Psoas muscle (tissue), 8 donors: ENCODE data around the gene NRCAM. TPM values are rescaled to one million over a fixed set of nuclear protein-coding genes. Genes with fewer than 3 reads are reported as not detected.

ENCODE experiments used
- ATAC-seq, 4 donors: fragments of 200-7000 bp; cut with Tn5 transposase; one replicate each; pipeline ENCODE4 v1.9.1; 2020; ENCODE audit warnings: moderate library complexity in 3 of 4, mild to moderate bottlenecking in 2 of 4
- DNase-seq, 2 donors: peaks; one replicate each; pipeline ENCODE4 v3.0.0-alpha.2; 2020
- H3K27ac ChIP-seq: fragments of 200-600 bp; one replicate; pipeline ENCODE4 v1.8.0; 2022
- H3K27me3 ChIP-seq, 3 donors: fragments of 200-600 bp in 1 of 3; one replicate each; pipeline versions ENCODE4 v1.6.1 to v1.8.0; 2013 to 2022; ENCODE audit warnings: low read length in 2 of 3, mild to moderate bottlenecking in 2 of 3, moderate library complexity in 1 of 3; ENCODE audit not compliant: insufficient read depth in 3 of 3
- H3K36me3 ChIP-seq, 2 donors: fragments of 200-600 bp in 1 of 2; one replicate each; pipeline versions ENCODE4 v1.6.1 to v1.8.0; 2013 to 2022; ENCODE audit warnings: low read depth in 1 of 2, mild to moderate bottlenecking in 1 of 2, moderate library complexity in 1 of 2; ENCODE audit not compliant: insufficient read depth in 1 of 2
- H3K4me1 ChIP-seq: fragments of 200-600 bp; one replicate; pipeline ENCODE4 v1.8.0; 2022
- H3K4me3 ChIP-seq: fragments of 200-600 bp; one replicate; pipeline ENCODE4 v1.8.0; 2022; ENCODE audit warnings: mild to moderate bottlenecking
- H3K9me3 ChIP-seq: fragments of 200-600 bp; one replicate; pipeline ENCODE4 v1.8.0; 2022
- WGBS, 3 donors: extraction: QIAGEN DNeasy Blood & Tissue Kit; methylation state at CpG; one replicate each; pipeline versions ENCODE4 v1.1.6 to v1.1.7; 2013; 5-methylcytosine and 5-hydroxymethylcytosine counted together
- intact Hi-C, 2 donors: fragments of 100-400 bp; cut with DNase I; formaldehyde crosslinking; loops; one replicate each; pipeline versions ENCODE4 v1.11.0 to v1.14.2; 2022
- polyA plus RNA-seq, 3 donors: library from polyadenylated mRNA; stranded (reverse); fragments of 200-250 nt; gene quantifications; one replicate each; pipeline ENCODE4 v1.2.3, GENCODE V29; 2013
- total RNA-seq, 4 donors: library from RNA; stranded (reverse); fragmentation: NEBNext Ultra II Directional in 2 of 4; extraction: Animal tissue kit (Norgen Biotek cat#: 25700) in 2 of 4; gene quantifications; one replicate each; pipeline versions ENCODE4 v1.2.1 to v1.2.4, GENCODE V29; 2021 to 2023
- TF ChIP-seq, protein P1 (sequence below): fragments of 200-600 bp; IDR thresholded peaks from one replicate; pipeline ENCODE4 v1.8.0; 2022; ENCODE audit warnings: antibody characterized with exemption
- donor health status: healthy with polysubstance abuse.
- donor health status: DM: no; HTN: no; CAD: no; lungs with moderate emphysema.
- donor health status: Bipolar disorder and iron deficiency.
- donor health status: healthy.
- donor health status: DM: yes; HTN: yes; CAD: no.
- donor health status: DM: no; HTN: no; CAD: no.
- donor health status: DM: no; HTN: no; CAD: no.
- donor health status: DM: yes; HTN: yes; CAD: no.

The NRCAM gene
- total and polyA plus RNA-seq, 7 donors = 0.06 to 1.8 (median 0.55) TPM

DNA sequence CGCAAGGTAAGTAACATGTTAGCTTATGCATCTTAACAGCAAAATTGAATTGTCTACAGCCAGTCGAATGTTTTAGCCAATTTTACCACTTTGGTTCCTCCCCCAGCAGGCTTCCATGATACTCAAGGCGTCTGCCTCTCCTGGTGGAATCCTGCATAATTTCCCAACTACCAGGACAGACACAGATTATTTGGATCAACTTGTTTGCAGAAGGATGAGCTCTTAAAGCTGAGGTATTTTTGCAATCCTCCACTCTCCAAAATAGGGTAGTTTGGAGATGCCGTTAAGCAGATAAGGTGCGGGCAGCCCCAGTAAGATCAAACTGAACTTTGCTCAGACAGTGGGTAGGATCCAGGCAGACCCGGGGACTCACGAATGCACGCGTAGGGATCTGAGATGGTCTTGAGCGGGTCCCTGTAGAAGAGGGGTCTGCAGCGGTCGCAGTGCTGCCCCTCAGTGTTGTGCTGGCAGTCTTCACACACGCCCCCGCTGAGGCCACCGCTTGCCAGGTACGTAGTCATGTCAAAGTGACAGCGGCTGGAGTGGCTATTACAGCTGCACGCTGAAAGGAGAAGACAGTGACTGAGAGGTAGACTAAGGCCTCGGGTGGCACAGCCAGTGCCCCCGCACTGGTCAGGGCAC lies 353.4 kb downstream of the NRCAM start:
- DNase-seq (no peak), ATAC-seq (no peak)
- H3K4me3 ChIP-seq = no peak overlapping the region
- TF ChIP-seq, protein P1, sequence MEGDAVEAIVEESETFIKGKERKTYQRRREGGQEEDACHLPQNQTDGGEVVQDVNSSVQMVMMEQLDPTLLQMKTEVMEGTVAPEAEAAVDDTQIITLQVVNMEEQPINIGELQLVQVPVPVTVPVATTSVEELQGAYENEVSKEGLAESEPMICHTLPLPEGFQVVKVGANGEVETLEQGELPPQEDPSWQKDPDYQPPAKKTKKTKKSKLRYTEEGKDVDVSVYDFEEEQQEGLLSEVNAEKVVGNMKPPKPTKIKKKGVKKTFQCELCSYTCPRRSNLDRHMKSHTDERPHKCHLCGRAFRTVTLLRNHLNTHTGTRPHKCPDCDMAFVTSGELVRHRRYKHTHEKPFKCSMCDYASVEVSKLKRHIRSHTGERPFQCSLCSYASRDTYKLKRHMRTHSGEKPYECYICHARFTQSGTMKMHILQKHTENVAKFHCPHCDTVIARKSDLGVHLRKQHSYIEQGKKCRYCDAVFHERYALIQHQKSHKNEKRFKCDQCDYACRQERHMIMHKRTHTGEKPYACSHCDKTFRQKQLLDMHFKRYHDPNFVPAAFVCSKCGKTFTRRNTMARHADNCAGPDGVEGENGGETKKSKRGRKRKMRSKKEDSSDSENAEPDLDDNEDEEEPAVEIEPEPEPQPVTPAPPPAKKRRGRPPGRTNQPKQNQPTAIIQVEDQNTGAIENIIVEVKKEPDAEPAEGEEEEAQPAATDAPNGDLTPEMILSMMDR = no peak
- H3K27ac ChIP-seq = no peak overlapping the region
- no peaks in the 10 kb centered on the region for H3K27me3 ChIP-seq
- 88 to 93% (median 91%) methylated on average over 20 of the region's 20 CpGs for WGBS, 3 donors
- intact Hi-C loops = no loop called here
- no peaks in the 10 kb centered on the region for H3K4me1 ChIP-seq
- H3K9me3 ChIP-seq = no peaks in the 10 kb centered on the region
- H3K36me3 ChIP-seq = no peaks in the 10 kb centered on the region

DNA sequence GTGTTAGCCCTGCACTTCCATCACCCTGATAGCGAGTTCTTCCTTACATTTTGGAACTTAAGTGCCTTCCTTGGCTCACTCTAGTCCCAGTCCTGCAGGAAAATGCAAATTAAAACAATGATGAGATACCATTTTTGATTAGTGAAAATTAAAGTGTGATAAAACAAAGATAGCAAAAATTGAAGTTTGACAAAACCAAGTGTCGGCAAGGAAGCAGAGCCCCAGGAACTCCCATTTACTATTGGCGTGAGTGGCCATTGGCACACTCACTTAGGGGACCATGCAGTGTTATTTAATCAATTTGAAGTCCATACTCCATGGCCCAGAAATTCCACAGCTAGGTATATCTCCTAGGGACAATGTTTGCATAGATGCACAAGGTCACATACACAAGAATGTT lies 354.5 kb downstream of the NRCAM start:
- DNase-seq (no peak), ATAC-seq (no peak)
- intact Hi-C loops = no loop called here
- 92 to 98% (median 95%) methylated on average over 3 of the region's 3 CpGs for WGBS, 3 donors
- Histone ChIP-seq H3K27me3 (no peaks in the 10 kb centered on the region), H3K36me3 (no peaks in the 10 kb centered on the region), H3K27ac (no peak overlapping the region), H3K9me3 (no peaks in the 10 kb centered on the region), H3K4me1 (no peaks in the 10 kb centered on the region), H3K4me3 (no peak overlapping the region)
- TF ChIP-seq, protein P1 = no peak

DNA sequence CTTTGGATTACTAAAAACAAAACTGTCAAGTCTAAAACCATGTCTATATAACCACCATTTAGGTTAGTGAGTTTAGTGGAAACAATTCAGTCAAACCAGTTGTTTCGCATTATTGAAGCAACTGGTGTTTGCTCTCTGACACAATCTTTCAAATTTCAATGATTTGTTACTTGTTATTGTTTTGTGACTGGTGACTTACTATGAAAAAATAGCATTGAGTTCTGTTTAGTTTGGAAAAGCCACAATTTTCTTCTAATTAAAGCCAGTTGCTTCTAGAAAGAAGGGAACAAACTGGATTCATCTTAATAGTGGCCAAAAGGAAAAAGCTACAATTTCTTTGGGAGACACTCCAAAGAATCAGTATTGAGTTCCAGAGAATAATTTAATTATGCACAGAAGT lies 356.5 kb downstream of the NRCAM start:
- ATAC-seq (no peak), DNase-seq (no peak)
- intact Hi-C loops = loop anchor here in 1 of 2 donors (5.0 kb wide), 1 partner anchor 97 kb away; the partner anchor contains the start of gene LAMB1
- Histone ChIP-seq H3K36me3 (no peaks in the 10 kb centered on the region), H3K27me3 (peaks cover 0 to 3% (median 0%) of the 10 kb centered on the region in 3 donors), H3K27ac (no peak overlapping the region), H3K9me3 (no peaks in the 10 kb centered on the region), H3K4me3 (no peak overlapping the region), H3K4me1 (no peaks in the 10 kb centered on the region)
- 63 to 78% (median 67%) methylated on average over 1 of the region's 1 CpG for WGBS, 3 donors
- TF ChIP-seq, protein P1 = no peak

DNA sequence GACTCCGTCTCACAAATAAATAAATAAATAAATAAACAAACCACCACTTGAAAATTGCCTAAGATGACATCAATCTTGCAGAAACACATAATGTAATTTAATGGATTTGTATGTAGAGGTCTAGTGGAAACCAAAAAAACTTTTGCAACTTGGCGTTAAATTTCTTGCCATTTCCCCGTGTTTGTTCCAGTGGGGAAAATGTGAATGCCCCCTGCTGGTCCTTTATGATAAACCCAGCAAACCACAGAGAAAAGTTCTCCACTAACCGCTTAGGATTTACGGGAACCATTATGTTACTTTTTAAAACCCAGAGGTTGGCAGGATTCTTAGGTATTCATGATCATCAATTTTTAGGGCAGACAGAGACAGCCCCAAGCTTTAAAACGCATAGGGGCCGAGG lies 358.5 kb downstream of the NRCAM start:
- H3K27ac ChIP-seq = no peak overlapping the region
- TF ChIP-seq, protein P1 = no peak
- ATAC-seq = no peak
- H3K4me3 ChIP-seq = no peak overlapping the region
- peaks cover 0 to 3% (median 0%) of the 10 kb centered on the region in 3 donors for H3K27me3 ChIP-seq
- 76 to 86% (median 80%) methylated on average over 7 of the region's 7 CpGs for WGBS, 3 donors
- H3K4me1 ChIP-seq = no peaks in the 10 kb centered on the region
- H3K9me3 ChIP-seq = no peaks in the 10 kb centered on the region
- no peaks in the 10 kb centered on the region for H3K36me3 ChIP-seq
- DNase-seq = no peak
- intact Hi-C loops = loop anchor here in 1 of 2 donors (5.0 kb wide), 1 partner anchor 95 kb away; the partner anchor contains the start of gene LAMB1

Other genes starting within 250 kb of the NRCAM start
- gene PNPLA8, start 69.7 kb upstream of the NRCAM start, total RNA-seq = 100 to 1,000 TPM in 1 of 4 donors, 10 to 100 TPM in 3; 30.3 to 103 (median 58.9) TPM
- gene PNPLA8, start 69.7 kb upstream of the NRCAM start, polyA plus RNA-seq = 10 to 100 TPM; 60.1 to 94.0 (median 65.6) TPM
- gene THAP5, start 113.3 kb upstream of the NRCAM start, total RNA-seq = 10 to 100 TPM; 23.1 to 40.3 (median 28.1) TPM
- gene THAP5, start 113.3 kb upstream of the NRCAM start, polyA plus RNA-seq = 10 to 100 TPM; 10.2 to 37.9 (median 11.5) TPM
- 10 to 100 TPM; 25.5 to 33.8 (median 29.1) TPM for gene DNAJB9, start 113.4 kb upstream of the NRCAM start, total RNA-seq
- gene DNAJB9, start 113.4 kb upstream of the NRCAM start, polyA plus RNA-seq = 10 to 100 TPM; 48.5 to 55.0 (median 52.7) TPM